ENCODE data around the gene PTPRN.

- no peak for TF ChIP-seq RAD21 (IDR thresholded peaks at IDR 0.05; ENCODE audit: insufficient read depth, low read depth, low read length)
- TF ChIP-seq ESRRA (IDR thresholded peaks at IDR 0.05; ENCODE audit: low read length), result no peak
- TF ChIP-seq, protein P1, sequence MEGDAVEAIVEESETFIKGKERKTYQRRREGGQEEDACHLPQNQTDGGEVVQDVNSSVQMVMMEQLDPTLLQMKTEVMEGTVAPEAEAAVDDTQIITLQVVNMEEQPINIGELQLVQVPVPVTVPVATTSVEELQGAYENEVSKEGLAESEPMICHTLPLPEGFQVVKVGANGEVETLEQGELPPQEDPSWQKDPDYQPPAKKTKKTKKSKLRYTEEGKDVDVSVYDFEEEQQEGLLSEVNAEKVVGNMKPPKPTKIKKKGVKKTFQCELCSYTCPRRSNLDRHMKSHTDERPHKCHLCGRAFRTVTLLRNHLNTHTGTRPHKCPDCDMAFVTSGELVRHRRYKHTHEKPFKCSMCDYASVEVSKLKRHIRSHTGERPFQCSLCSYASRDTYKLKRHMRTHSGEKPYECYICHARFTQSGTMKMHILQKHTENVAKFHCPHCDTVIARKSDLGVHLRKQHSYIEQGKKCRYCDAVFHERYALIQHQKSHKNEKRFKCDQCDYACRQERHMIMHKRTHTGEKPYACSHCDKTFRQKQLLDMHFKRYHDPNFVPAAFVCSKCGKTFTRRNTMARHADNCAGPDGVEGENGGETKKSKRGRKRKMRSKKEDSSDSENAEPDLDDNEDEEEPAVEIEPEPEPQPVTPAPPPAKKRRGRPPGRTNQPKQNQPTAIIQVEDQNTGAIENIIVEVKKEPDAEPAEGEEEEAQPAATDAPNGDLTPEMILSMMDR (IDR thresholded peaks at IDR 0.05 in 2 of 3, conservative IDR thresholded peaks at IDR 0.05 in 1 of 3; ENCODE audit: control insufficient read depth in 2 of 3, extremely low read depth in 1 of 3, insufficient read depth in 1 of 3, low read depth in 3 of 3, low read length in 3 of 3), result no peak
- TF ChIP-seq NFYB (IDR thresholded peaks at IDR 0.05; ENCODE audit: insufficient read depth, low read depth, low read length), result no peak
- TF ChIP-seq KDM1A (IDR thresholded peaks at IDR 0.05; ENCODE audit: borderline replicate concordance), result no peak
- no peak for TF ChIP-seq CEBPB (IDR thresholded peaks at IDR 0.05; ENCODE audit: borderline replicate concordance in 1 of 2, low read depth in 2 of 2, low read length in 2 of 2)
These were observed 40.9 kb downstream of the PTPRN start for GRCh38 chr2:219268294-219268693.

Data from GM12878 (cell line).